T-cell (primary cell): ENCODE results near the gene VENTX. TPM values are rescaled to one million over a fixed set of nuclear protein-coding genes. Genes with fewer than 3 reads are reported as not detected.
A peak's percentile ranks its signal among the peaks of the same experiment; 100 is the strongest.
"Not testable (repeated sequence)": the region's sequence is repeated elsewhere in the genome, so short reads cannot be mapped to it uniquely, and the experiment has no call there.

Source experiments
- ATAC-seq, 4 experiments: fragments of 200-7000 bp in 3 of 4; fragments of 150-1000 bp in 1 of 4; cut with Tn5 transposase; replicated peaks in 1 of 4; 1 replicate in 3 of 4; 2 replicates in 1 of 4; pipeline ENCODE4 v1.10.0; 2021; ENCODE audit warnings: moderate library complexity in 3 of 4, mild to moderate bottlenecking in 2 of 4, moderate number of reproducible peaks in 1 of 4
- CTCF ChIA-PET, 2 donors: fragments of 300-600 bp; sonication (Branson Sonifier 250); formaldehyde crosslinking; loops; one replicate each; lab custom pipeline; 2022; ENCODE audit warnings: antibody characterized with exemption in 2 of 2; lab: Charles Lee
- POLR2A ChIA-PET, 2 donors: fragments of 300-600 bp; sonication (Branson Sonifier 250); formaldehyde crosslinking; loops; one replicate each; lab custom pipeline; 2022; ENCODE audit warnings: antibody characterized with exemption in 2 of 2; lab: Charles Lee
- DNase-seq, 35 experiments: peaks; one replicate each; pipeline versions ENCODE4 v3.0.0 to v3.0.0-alpha.2; 2013 to 2023
- H3K27ac ChIP-seq: one replicate; pipeline ENCODE4 v1.5.1; 2013; ENCODE audit warnings: low read length
- H3K27me3 ChIP-seq, 2 experiments: replicated peaks in 1 of 2; 1 replicate in 1 of 2; 2 replicates in 1 of 2; pipeline versions ENCODE4 v1.6.1 to v1.7.0; 2013; ENCODE audit warnings: low read length in 1 of 2, mixed read lengths in 1 of 2; ENCODE audit not compliant: control insufficient read depth in 2 of 2, insufficient read depth in 2 of 2; ENCODE audit errors: extremely low read depth in 1 of 2
- H3K36me3 ChIP-seq, 2 donors: 1 replicate in 1 of 2; 2 replicates in 1 of 2; pipeline versions ENCODE4 v1.6.1 to v1.7.0; 2013; ENCODE audit warnings: low read length in 1 of 2; ENCODE audit not compliant: control insufficient read depth in 2 of 2, insufficient read depth in 1 of 2; ENCODE audit errors: extremely low read depth in 1 of 2
- H3K4me1 ChIP-seq, 2 experiments: 1 replicate in 1 of 2; 2 replicates in 1 of 2; pipeline versions ENCODE4 v1.6.1 to v1.7.0; 2013; ENCODE audit warnings: low read length in 2 of 2, mixed read lengths in 1 of 2; ENCODE audit not compliant: insufficient read depth in 2 of 2, control insufficient read depth in 1 of 2; ENCODE audit errors: extremely low read depth in 1 of 2
- H3K4me3 ChIP-seq, 2 donors: 1 replicate in 1 of 2; 2 replicates in 1 of 2; pipeline versions ENCODE4 v1.5.1 to v1.7.0; 2013; ENCODE audit warnings: mild to moderate bottlenecking in 2 of 2, low read length in 1 of 2, moderate library complexity in 1 of 2; ENCODE audit not compliant: control insufficient read depth in 1 of 2; ENCODE audit errors: extremely low read depth in 1 of 2
- H3K9me3 ChIP-seq: 2 replicates; pipeline ENCODE4 v1.7.0; 2013
- H3K27ac Mint-ChIP-seq, 2 donors: one replicate each; pipeline ENCODE4 v1.8.0; 2020 to 2021; ENCODE audit warnings: mild to moderate bottlenecking in 2 of 2, mixed read lengths in 2 of 2
- H3K27me3 Mint-ChIP-seq, 2 donors: one replicate each; pipeline ENCODE4 v1.8.0; 2021 to 2022; ENCODE audit warnings: mixed read lengths in 2 of 2
- H3K36me3 Mint-ChIP-seq: one replicate; pipeline ENCODE4 v1.8.0; 2021; ENCODE audit warnings: mixed read lengths
- H3K4me1 Mint-ChIP-seq, 3 donors: one replicate each; pipeline ENCODE4 v1.8.0; 2020 to 2022; ENCODE audit warnings: mixed read lengths in 3 of 3, mild to moderate bottlenecking in 1 of 3
- H3K4me3 Mint-ChIP-seq, 3 donors: one replicate each; pipeline ENCODE4 v1.8.0; 2020 to 2022; ENCODE audit warnings: mild to moderate bottlenecking in 3 of 3, mixed read lengths in 3 of 3, moderate library complexity in 3 of 3
- H3K9me3 Mint-ChIP-seq, 3 donors: one replicate each; pipeline ENCODE4 v1.8.0; 2020 to 2022; ENCODE audit warnings: mixed read lengths in 3 of 3
- WGBS: methylation state at CpG from one replicate; pipeline ENCODE4 v1.1.5; 2013; ENCODE audit warnings: missing lambda C conversion rate; ENCODE audit not compliant: insufficient coverage; 5-methylcytosine and 5-hydroxymethylcytosine counted together
- total RNA-seq, 35 experiments: library from RNA in 6 of 35; stranded (reverse) in 6 of 35; fragments of 120-200 nt in 1 of 35; gene quantifications; one replicate each; pipeline versions ENCODE4 v1.2.1 to v1.2.4 and lab custom pipeline; 2013 to 2026

Gene VENTX
- total RNA-seq, 5 donors from 2014 or later (not counting 1 experiment from before 2014, with no cell fraction given) = 0.12 to 0.13 (median 0.12) TPM; not detected in 2

- POLR2A ChIA-PET = no interaction called here
- 80% methylated on average over 8 of the region's 11 CpGs for WGBS
- H3K27ac ChIP-seq = no peak overlapping the region
- H3K4me1 ChIP-seq = peaks cover 0 to 24% of the 10 kb centered on the region in 2 experiments
- no peaks in the 10 kb centered on the region for H3K9me3 ChIP-seq
- peaks cover 10 to 19% (median 16%) of the 10 kb centered on the region in 3 donors for H3K4me1 Mint-ChIP-seq
- H3K27me3 Mint-ChIP-seq = peaks cover 30 to 62% of the 10 kb centered on the region in 2 donors
- ATAC-seq = no peak
- H3K4me3 Mint-ChIP-seq = peak overlapping the region in 1 of 3 donors; percentile 66
- H3K9me3 Mint-ChIP-seq = no peaks in the 10 kb centered on the region
- no peak for DNase-seq
- CTCF ChIA-PET = no interaction called here
- H3K4me3 ChIP-seq = no peak overlapping the region
- no peaks in the 10 kb centered on the region for H3K36me3 ChIP-seq
- peaks cover 2 to 77% of the 10 kb centered on the region in 2 experiments for H3K27me3 ChIP-seq
- H3K36me3 Mint-ChIP-seq = no peaks in the 10 kb centered on the region
- H3K27ac Mint-ChIP-seq = no peak overlapping the region
Measured at GRCh38 chr10:133231946-133232574, 5.6 kb upstream of the VENTX start.

GRCh38 chr10:133234796-133235195 is 2.9 kb upstream of the VENTX start:
- no CpG with 5 or more reads among the region's 10 CpGs for WGBS
- H3K4me3 ChIP-seq, DNase-seq, H3K9me3 ChIP-seq, ATAC-seq, POLR2A ChIA-PET, H3K27ac ChIP-seq, H3K36me3 Mint-ChIP-seq, CTCF ChIA-PET, H3K9me3 Mint-ChIP-seq, H3K36me3 ChIP-seq, H3K27ac Mint-ChIP-seq: not testable (repeated sequence)
- Histone ChIP-seq H3K27me3 (peaks cover 4 to 80% of the 10 kb centered on the region in 2 experiments), H3K4me1 (peaks cover 0 to 36% of the 10 kb centered on the region in 2 experiments)
- H3K4me1 Mint-ChIP-seq = peaks cover 0 to 19% (median 11%) of the 10 kb centered on the region in 3 donors
- H3K4me3 Mint-ChIP-seq = peak overlapping the region; percentile 44 to 67 (median 63)
- peaks cover 27 to 60% of the 10 kb centered on the region in 2 donors for H3K27me3 Mint-ChIP-seq

GRCh38 chr10:133235265-133235855 is 2.3 kb upstream of the VENTX start:
- Mint-ChIP-seq H3K27me3 (peaks cover 27 to 61% of the 10 kb centered on the region in 2 donors), H3K27ac (no peak overlapping the region), H3K9me3 (no peaks in the 10 kb centered on the region), H3K36me3 (no peaks in the 10 kb centered on the region), H3K4me3 (peak overlapping the region; percentile 51 to 67 (median 63)), H3K4me1 (peaks cover 0 to 19% (median 11%) of the 10 kb centered on the region in 3 donors)
- H3K27me3 ChIP-seq = peaks cover 4 to 83% of the 10 kb centered on the region in 2 experiments
- peaks cover 0 to 36% of the 10 kb centered on the region in 2 experiments for H3K4me1 ChIP-seq
- DNase-seq (no peak), ATAC-seq (peak in 3 of 4 experiments; percentile 14 to 40 (median 28))
- no peak overlapping the region for H3K27ac ChIP-seq
- H3K4me3 ChIP-seq = peak overlapping the region in 1 of 2 donors; percentile 17
- ChIA-PET POLR2A (no interaction called here), CTCF (no interaction called here)
- H3K9me3 ChIP-seq = no peaks in the 10 kb centered on the region
- H3K36me3 ChIP-seq = no peaks in the 10 kb centered on the region
- 6% methylated on average over 43 of the region's 48 CpGs for WGBS

GRCh38 chr10:133235932-133236331 is 1.7 kb upstream of the VENTX start:
- Mint-ChIP-seq H3K4me1 (peaks cover 6 to 23% (median 15%) of the 10 kb centered on the region in 3 donors), H3K27ac (no peak overlapping the region), H3K27me3 (peaks cover 31 to 64% of the 10 kb centered on the region in 2 donors), H3K9me3 (no peaks in the 10 kb centered on the region), H3K36me3 (no peaks in the 10 kb centered on the region), H3K4me3 (peak overlapping the region; percentile 41 to 67 (median 51))
- H3K4me1 ChIP-seq = peaks cover 0 to 37% of the 10 kb centered on the region in 2 experiments
- WGBS = 0% methylated on average over 11 of the region's 18 CpGs
- ATAC-seq (peak in 2 of 4 experiments; percentile 24 to 29), DNase-seq (no peak)
- peak overlapping the region; percentile 17 to 41 for H3K4me3 ChIP-seq
- peaks cover 4 to 84% of the 10 kb centered on the region in 2 experiments for H3K27me3 ChIP-seq
- no peaks in the 10 kb centered on the region for H3K9me3 ChIP-seq
- ChIA-PET POLR2A (no interaction called here), CTCF (no interaction called here)
- no peak overlapping the region for H3K27ac ChIP-seq
- H3K36me3 ChIP-seq = no peaks in the 10 kb centered on the region

GRCh38 chr10:133236401-133237240 is 1.0 kb upstream of the VENTX start:
- ATAC-seq (peak in 3 of 4 experiments; percentile 12 to 36 (median 28)), DNase-seq (no peak)
- H3K4me3 ChIP-seq = no peak overlapping the region
- peaks cover 0 to 39% of the 10 kb centered on the region in 2 experiments for H3K4me1 ChIP-seq
- H3K27ac Mint-ChIP-seq = no peak overlapping the region
- peaks cover 32 to 66% of the 10 kb centered on the region in 2 donors for H3K27me3 Mint-ChIP-seq
- H3K4me3 Mint-ChIP-seq = peak overlapping the region in 1 of 3 donors; percentile 58
- H3K27ac ChIP-seq = no peak overlapping the region
- ChIA-PET CTCF (no interaction called here), POLR2A (no interaction called here)
- no peaks in the 10 kb centered on the region for H3K36me3 ChIP-seq
- WGBS = 4% methylated on average over 97 of the region's 103 CpGs
- H3K9me3 ChIP-seq = no peaks in the 10 kb centered on the region
- H3K27me3 ChIP-seq = peaks cover 4 to 86% of the 10 kb centered on the region in 2 experiments
- H3K4me1 Mint-ChIP-seq = peaks cover 13 to 25% (median 19%) of the 10 kb centered on the region in 3 donors
- H3K36me3 Mint-ChIP-seq = no peaks in the 10 kb centered on the region
- H3K9me3 Mint-ChIP-seq = no peaks in the 10 kb centered on the region

GRCh38 chr10:133237241-133237587 is 441 bp upstream of the VENTX start:
- H3K4me1 ChIP-seq = peaks cover 0 to 45% of the 10 kb centered on the region in 2 experiments

More at GRCh38 chr10:133237241-133237587, 441 bp upstream of the VENTX start:
- no peak for DNase-seq
- H3K36me3 ChIP-seq = no peaks in the 10 kb centered on the region
- H3K4me3 Mint-ChIP-seq = peak overlapping the region in 2 of 3 donors; percentile 4 to 58
- no peak overlapping the region for H3K4me3 ChIP-seq
- no peaks in the 10 kb centered on the region for H3K9me3 Mint-ChIP-seq
- peaks cover 4 to 86% of the 10 kb centered on the region in 2 experiments for H3K27me3 ChIP-seq
- 7% methylated on average over 22 of the region's 32 CpGs for WGBS
- no peaks in the 10 kb centered on the region for H3K9me3 ChIP-seq
- no peaks in the 10 kb centered on the region for H3K36me3 Mint-ChIP-seq
- H3K27ac ChIP-seq = no peak overlapping the region
- ATAC-seq = no peak
- ChIA-PET CTCF (no interaction called here), POLR2A (no interaction called here)
- H3K27me3 Mint-ChIP-seq = peaks cover 31 to 63% of the 10 kb centered on the region in 2 donors
- no peak overlapping the region for H3K27ac Mint-ChIP-seq
- H3K4me1 Mint-ChIP-seq = peaks cover 16 to 27% (median 22%) of the 10 kb centered on the region in 3 donors
